Measurements from ENCODE around the gene EIF4E1B. TPM values are rescaled to one million over a fixed set of nuclear protein-coding genes. Genes with fewer than 3 reads are reported as not detected.

EIF4E1B gene
- total RNA-seq, 1 donor from 2014 or later, result not detected

GRCh38 chr5:176638437-176638836 lies 8.0 kb downstream of the EIF4E1B start:
- peaks cover 2% of the 10 kb centered on the region for H3K36me3 Mint-ChIP-seq (ENCODE audit: unreplicated experiment)
- peaks cover 45% of the 10 kb centered on the region for H3K27me3 Mint-ChIP-seq (ENCODE audit: unreplicated experiment)
- no peak for DNase-seq (ENCODE audit: extremely low spot score, unreplicated experiment)
- H3K4me1 Mint-ChIP-seq (ENCODE audit: unreplicated experiment), result no peaks in the 10 kb centered on the region
- no peak for TF ChIP-seq CTCF (IDR thresholded peaks at IDR 0.05)
- no peak overlapping the region for H3K4me3 Mint-ChIP-seq (ENCODE audit: unreplicated experiment)
- H3K9me3 Mint-ChIP-seq (ENCODE audit: unreplicated experiment), result no peaks in the 10 kb centered on the region
- H3K27ac Mint-ChIP-seq (ENCODE audit: unreplicated experiment), result no peak overlapping the region

DNA sequence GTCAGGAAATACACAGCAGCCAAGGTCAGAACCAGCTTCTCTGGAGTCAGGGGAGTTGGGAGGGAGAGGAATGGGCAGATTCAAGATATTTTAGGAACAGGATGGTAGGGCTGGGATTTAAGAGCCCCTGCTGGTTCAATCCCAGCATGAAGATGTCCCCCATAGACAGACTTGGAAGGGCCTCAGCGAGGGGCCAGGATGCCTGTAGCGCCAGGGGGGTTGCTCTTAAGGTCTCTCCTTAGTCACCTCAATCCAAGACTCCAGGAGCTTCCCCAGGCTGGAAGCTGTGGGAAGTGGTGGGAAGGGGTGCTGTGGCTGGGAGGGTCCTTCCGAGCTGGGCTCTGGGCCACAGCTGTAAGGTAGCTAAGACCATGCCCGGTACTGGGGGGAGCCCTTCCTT lies 8.7 kb downstream of the EIF4E1B start:
- H3K4me3 Mint-ChIP-seq (ENCODE audit: unreplicated experiment), result no peak overlapping the region
- no peaks in the 10 kb centered on the region for H3K9me3 Mint-ChIP-seq (ENCODE audit: unreplicated experiment)
- TF ChIP-seq CTCF (IDR thresholded peaks at IDR 0.05), result no peak
- peaks cover 37% of the 10 kb centered on the region for H3K27me3 Mint-ChIP-seq (ENCODE audit: unreplicated experiment)
- no peak for DNase-seq (ENCODE audit: extremely low spot score, unreplicated experiment)
- no peaks in the 10 kb centered on the region for H3K4me1 Mint-ChIP-seq (ENCODE audit: unreplicated experiment)
- H3K27ac Mint-ChIP-seq (ENCODE audit: unreplicated experiment), result no peak overlapping the region
- H3K36me3 Mint-ChIP-seq (ENCODE audit: unreplicated experiment), result peaks cover 2% of the 10 kb centered on the region

DNA sequence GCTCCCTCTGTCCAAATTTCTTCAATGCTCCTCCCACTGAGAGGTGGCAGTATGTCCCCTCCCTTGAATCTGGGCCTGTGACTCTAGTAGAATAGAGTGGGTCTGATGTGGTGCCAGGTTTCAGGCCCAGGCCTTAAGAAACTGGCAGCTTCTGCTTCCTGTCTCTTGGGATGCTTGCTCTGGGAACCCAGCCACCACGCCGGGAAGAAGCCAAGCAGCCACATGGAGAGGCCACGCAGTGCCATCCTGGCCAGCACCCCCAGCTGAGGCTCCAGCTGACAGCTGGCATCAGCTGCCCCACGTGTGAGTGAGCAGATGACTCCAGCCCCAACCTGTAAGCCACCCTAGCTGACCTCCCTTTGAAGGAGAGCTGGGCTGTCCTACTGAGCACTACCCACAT lies 9.5 kb downstream of the EIF4E1B start:
- Mint-ChIP-seq H3K27ac (ENCODE audit: unreplicated experiment) (no peak overlapping the region), H3K27me3 (ENCODE audit: unreplicated experiment) (peaks cover 32% of the 10 kb centered on the region), H3K4me1 (ENCODE audit: unreplicated experiment) (no peaks in the 10 kb centered on the region), H3K36me3 (ENCODE audit: unreplicated experiment) (peaks cover under 1% of the 10 kb centered on the region), H3K9me3 (ENCODE audit: unreplicated experiment) (no peaks in the 10 kb centered on the region), H3K4me3 (ENCODE audit: unreplicated experiment) (no peak overlapping the region)
- DNase-seq (ENCODE audit: extremely low spot score, unreplicated experiment), result no peak
- no peak for TF ChIP-seq CTCF (IDR thresholded peaks at IDR 0.05)

GRCh38 chr5:176640616-176641015 lies 10.1 kb downstream of the EIF4E1B start:
- Mint-ChIP-seq H3K27ac (ENCODE audit: unreplicated experiment) (no peak overlapping the region), H3K4me1 (ENCODE audit: unreplicated experiment) (no peaks in the 10 kb centered on the region), H3K9me3 (ENCODE audit: unreplicated experiment) (no peaks in the 10 kb centered on the region), H3K27me3 (ENCODE audit: unreplicated experiment) (peaks cover 26% of the 10 kb centered on the region), H3K36me3 (ENCODE audit: unreplicated experiment) (no peaks in the 10 kb centered on the region), H3K4me3 (ENCODE audit: unreplicated experiment) (no peak overlapping the region)
- DNase-seq (ENCODE audit: extremely low spot score, unreplicated experiment), result no peak
- TF ChIP-seq CTCF (IDR thresholded peaks at IDR 0.05), result no peak

DNA sequence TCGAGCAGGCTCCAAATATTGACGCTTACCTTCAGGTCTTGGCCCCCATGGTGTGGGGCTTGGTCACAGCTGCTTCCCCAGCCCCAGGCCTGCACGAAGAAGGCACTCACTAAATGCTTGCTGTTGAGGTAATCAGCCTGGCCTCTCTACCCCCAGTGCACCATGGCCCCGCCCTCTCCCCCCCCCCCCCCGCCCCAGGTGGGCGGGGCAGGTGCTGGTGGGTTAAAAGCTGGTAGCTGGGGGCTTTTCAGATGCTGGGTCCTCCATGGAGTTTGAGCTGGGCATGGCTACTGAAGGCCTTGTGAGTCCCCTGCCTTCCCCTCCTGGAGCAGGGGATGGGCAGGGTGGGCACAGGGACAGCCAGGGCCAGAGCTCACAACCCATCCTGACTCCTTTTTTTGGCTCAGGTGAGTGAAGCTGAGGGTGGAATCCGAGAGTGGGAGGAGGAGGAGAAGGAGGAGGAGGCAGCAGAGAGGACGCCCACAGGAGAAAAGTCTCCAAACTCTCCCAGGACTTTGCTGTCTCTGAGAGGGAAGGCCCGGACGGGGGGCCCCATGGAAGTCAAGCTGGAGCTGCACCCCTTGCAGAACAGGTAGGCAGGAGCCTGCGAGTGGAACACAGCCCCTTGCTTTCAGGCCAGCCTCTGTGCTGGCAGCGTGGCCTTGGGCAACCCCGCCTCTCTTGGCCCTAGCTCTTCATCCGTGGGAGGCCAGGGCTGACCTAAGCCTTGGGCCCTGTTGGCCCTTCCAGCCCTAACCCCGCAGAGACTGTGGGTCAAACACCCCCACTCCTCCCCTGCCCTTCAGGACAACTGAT lies 12.4 kb downstream of the EIF4E1B start:
- Mint-ChIP-seq H3K27ac (ENCODE audit: unreplicated experiment) (no peak overlapping the region), H3K9me3 (ENCODE audit: unreplicated experiment) (no peaks in the 10 kb centered on the region), H3K36me3 (ENCODE audit: unreplicated experiment) (no peaks in the 10 kb centered on the region), H3K27me3 (ENCODE audit: unreplicated experiment) (peaks cover 5% of the 10 kb centered on the region), H3K4me3 (ENCODE audit: unreplicated experiment) (no peak overlapping the region), H3K4me1 (ENCODE audit: unreplicated experiment) (peaks cover 9% of the 10 kb centered on the region)
- TF ChIP-seq CTCF (IDR thresholded peaks at IDR 0.05), result no peak
- DNase-seq (ENCODE audit: extremely low spot score, unreplicated experiment), result no peak

Measured in osteocyte (in vitro differentiated cells).